Colonic mucosa (tissue), 4 donors: ENCODE results near the gene SLC19A1. TPM values are rescaled to one million over a fixed set of nuclear protein-coding genes. Genes with fewer than 3 reads are reported as not detected.

Experiments
- DNase-seq: peaks from one replicate; pipeline ENCODE4 v3.0.0-alpha.2; 2020
- H3K27ac ChIP-seq: fragments of 200-600 bp; one replicate; pipeline ENCODE4 v1.8.0; 2021
- H3K27me3 ChIP-seq: fragments of 200-600 bp; one replicate; pipeline ENCODE4 v1.8.0; 2021
- H3K36me3 ChIP-seq: fragments of 200-600 bp; one replicate; pipeline ENCODE4 v1.8.0; 2021
- H3K4me1 ChIP-seq: fragments of 200-600 bp; one replicate; pipeline ENCODE4 v1.8.0; 2021; ENCODE audit warnings: mild to moderate bottlenecking
- H3K4me3 ChIP-seq: fragments of 200-600 bp; one replicate; pipeline ENCODE4 v1.8.0; 2021
- H3K9ac ChIP-seq, 2 donors: one replicate each; pipeline ENCODE4 v1.7.0; 2013; ENCODE audit warnings: control low read depth in 2 of 2, low read depth in 2 of 2, low read length in 2 of 2
- H3K9me3 ChIP-seq: fragments of 200-600 bp; one replicate; pipeline ENCODE4 v1.8.0; 2021
- intact Hi-C: fragments of 100-400 bp; cut with DNase I; formaldehyde crosslinking; loops from one replicate; pipeline ENCODE4 v1.14.1; 2022
- total RNA-seq, 2 donors: library from RNA; stranded (reverse); fragmentation: NEBNext Ultra II Directional in 1 of 2; extraction: Animal tissue kit (Norgen Biotek cat#: 25700) in 1 of 2; gene quantifications; one replicate each; pipeline ENCODE4 v1.2.1, GENCODE V29; 2021
- TF ChIP-seq, protein P1 (sequence below): fragments of 200-600 bp; IDR thresholded peaks from one replicate; pipeline ENCODE4 v1.8.0; 2022; ENCODE audit warnings: antibody characterized with exemption, mild to moderate bottlenecking
- donor health status: healthy.
- donor health status: DM: no; HTN: no; CAD: no.
- donor health status: DM: no; HTN: no; CAD: no.

Gene SLC19A1
- total RNA-seq, 2 donors from 2014 or later = 10.7 to 25.3 TPM

- Histone ChIP-seq H3K4me1 (no peaks in the 10 kb centered on the region), H3K9me3 (no peaks in the 10 kb centered on the region), H3K9ac (no peak overlapping the region), H3K36me3 (no peaks in the 10 kb centered on the region), H3K27me3 (no peaks in the 10 kb centered on the region), H3K27ac (no peak overlapping the region), H3K4me3 (no peak overlapping the region)
- intact Hi-C loops = no loop called here
- TF ChIP-seq, protein P1, sequence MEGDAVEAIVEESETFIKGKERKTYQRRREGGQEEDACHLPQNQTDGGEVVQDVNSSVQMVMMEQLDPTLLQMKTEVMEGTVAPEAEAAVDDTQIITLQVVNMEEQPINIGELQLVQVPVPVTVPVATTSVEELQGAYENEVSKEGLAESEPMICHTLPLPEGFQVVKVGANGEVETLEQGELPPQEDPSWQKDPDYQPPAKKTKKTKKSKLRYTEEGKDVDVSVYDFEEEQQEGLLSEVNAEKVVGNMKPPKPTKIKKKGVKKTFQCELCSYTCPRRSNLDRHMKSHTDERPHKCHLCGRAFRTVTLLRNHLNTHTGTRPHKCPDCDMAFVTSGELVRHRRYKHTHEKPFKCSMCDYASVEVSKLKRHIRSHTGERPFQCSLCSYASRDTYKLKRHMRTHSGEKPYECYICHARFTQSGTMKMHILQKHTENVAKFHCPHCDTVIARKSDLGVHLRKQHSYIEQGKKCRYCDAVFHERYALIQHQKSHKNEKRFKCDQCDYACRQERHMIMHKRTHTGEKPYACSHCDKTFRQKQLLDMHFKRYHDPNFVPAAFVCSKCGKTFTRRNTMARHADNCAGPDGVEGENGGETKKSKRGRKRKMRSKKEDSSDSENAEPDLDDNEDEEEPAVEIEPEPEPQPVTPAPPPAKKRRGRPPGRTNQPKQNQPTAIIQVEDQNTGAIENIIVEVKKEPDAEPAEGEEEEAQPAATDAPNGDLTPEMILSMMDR = no peak
- DNase-seq = no peak
Measured at GRCh38 chr21:45461806-45462341, 80.4 kb downstream of the SLC19A1 start.

GRCh38 chr21:45461369-45461750 lies 80.9 kb downstream of the SLC19A1 start:
- H3K27me3 ChIP-seq = no peaks in the 10 kb centered on the region
- H3K9ac ChIP-seq = no peak overlapping the region
- H3K4me3 ChIP-seq = no peak overlapping the region
- TF ChIP-seq, protein P1 = no peak
- intact Hi-C loops = no loop called here
- H3K9me3 ChIP-seq = no peaks in the 10 kb centered on the region
- no peaks in the 10 kb centered on the region for H3K36me3 ChIP-seq
- DNase-seq = no peak
- no peaks in the 10 kb centered on the region for H3K4me1 ChIP-seq
- H3K27ac ChIP-seq = no peak overlapping the region

- H3K27ac ChIP-seq = no peak overlapping the region
- intact Hi-C loops = no loop called here
- H3K27me3 ChIP-seq = no peaks in the 10 kb centered on the region
- TF ChIP-seq, protein P1 = no peak
- no peak overlapping the region for H3K9ac ChIP-seq
- H3K4me3 ChIP-seq = no peak overlapping the region
- no peak for DNase-seq
- H3K9me3 ChIP-seq = no peaks in the 10 kb centered on the region
- no peaks in the 10 kb centered on the region for H3K36me3 ChIP-seq
- no peaks in the 10 kb centered on the region for H3K4me1 ChIP-seq
Measured at GRCh38 chr21:45460611-45461368, 81.5 kb downstream of the SLC19A1 start.

DNA sequence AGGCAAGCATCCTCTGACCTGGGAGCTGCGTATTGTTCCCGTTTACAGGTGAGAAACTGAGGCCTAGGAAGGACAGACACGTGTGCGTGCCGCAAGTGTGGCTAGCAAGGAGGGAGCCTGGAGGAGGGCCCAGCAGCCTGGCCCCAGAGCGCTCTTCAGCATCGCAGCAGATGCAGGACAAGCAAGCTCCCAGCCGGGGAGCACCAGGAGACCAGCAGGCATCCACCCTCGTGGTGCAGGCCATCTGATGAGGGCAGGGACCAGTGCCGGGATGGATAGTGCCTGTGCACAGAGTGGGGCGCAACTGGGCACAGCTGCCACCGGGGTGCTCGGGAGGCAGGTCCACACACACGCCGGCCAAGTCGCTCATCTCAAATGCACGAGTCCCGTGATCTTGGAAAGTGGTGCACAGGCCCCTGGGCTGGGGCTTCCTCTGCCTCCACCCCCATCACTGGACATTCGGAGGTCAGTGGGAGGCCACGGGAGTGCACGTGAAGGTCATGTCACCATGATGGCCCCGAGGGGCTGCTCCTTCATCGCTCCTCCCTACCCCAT lies 82.2 kb downstream of the SLC19A1 start:
- Histone ChIP-seq H3K27ac (no peak overlapping the region), H3K4me1 (no peaks in the 10 kb centered on the region), H3K36me3 (no peaks in the 10 kb centered on the region), H3K27me3 (no peaks in the 10 kb centered on the region), H3K9me3 (no peaks in the 10 kb centered on the region), H3K9ac (no peak overlapping the region), H3K4me3 (no peak overlapping the region)
- TF ChIP-seq, protein P1 = no peak
- DNase-seq = no peak
- intact Hi-C loops = no loop called here

DNA sequence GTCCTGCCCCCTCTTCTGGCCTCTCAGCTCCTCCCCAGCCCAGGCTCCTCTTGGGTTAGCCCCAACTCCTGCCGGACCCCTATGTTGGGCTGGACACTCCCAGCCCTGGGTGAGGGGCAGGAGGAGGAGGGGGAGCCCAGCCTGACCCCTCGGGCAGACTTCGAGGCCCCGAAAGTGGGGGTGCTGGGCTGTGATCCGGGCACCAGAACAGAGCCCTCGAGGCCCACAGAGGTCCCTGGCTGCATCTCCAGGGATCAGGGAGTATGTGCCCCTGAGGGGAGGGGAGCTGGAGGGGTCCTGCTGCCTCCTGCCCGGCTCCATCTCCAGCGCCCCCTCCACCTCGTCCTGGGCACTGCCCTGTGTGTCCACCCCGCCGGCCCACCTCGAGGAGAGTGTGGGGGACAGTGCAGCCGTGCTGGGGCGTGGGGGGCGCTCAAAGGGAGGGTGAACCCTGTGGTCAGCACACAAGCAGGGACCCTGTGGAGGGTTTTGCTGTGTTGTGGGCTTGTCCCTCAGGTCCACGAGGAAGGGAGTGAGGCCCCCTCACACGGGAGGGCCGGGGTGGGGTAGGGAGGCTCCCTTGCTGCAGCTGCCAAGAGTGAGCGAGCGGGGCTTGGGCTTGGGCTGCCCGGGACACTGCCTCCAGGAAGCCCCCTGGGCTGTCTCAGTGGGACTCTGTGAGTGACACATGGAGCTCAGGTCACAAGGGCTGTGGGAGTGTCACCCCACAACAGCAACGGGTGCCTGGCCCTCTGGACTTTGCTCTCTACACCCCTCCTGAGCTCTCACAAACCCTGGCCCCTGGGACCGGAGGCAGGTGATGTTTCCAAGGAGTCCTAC lies 82.8 kb downstream of the SLC19A1 start:
- Histone ChIP-seq H3K4me1 (no peaks in the 10 kb centered on the region), H3K27me3 (no peaks in the 10 kb centered on the region), H3K4me3 (no peak overlapping the region), H3K9ac (no peak overlapping the region), H3K9me3 (no peaks in the 10 kb centered on the region), H3K27ac (no peak overlapping the region), H3K36me3 (no peaks in the 10 kb centered on the region)
- no peak for DNase-seq
- intact Hi-C loops = no loop called here
- TF ChIP-seq, protein P1 = no peak
